ENCODE data around the gene CDYL2. TPM values are rescaled to one million over a fixed set of nuclear protein-coding genes. Genes with fewer than 3 reads are reported as not detected.

CDYL2 gene
- total RNA-seq (2022; extraction: Qiagen RNA extraction): 0.45 to 0.69 TPM (median 0.47 TPM) in 5 replicates

GRCh38 chr16:80804526-80805383, at the start of gene CDYL2:
CDYL2 (minus strand) TSS chr16:80804598; CDS start chr16:80804173, 425 bp downstream.

Other genes starting within 250 kb of the CDYL2 start
- 96.7 to 124 TPM (median 103 TPM) in 5 replicates for gene CMC2, start 202.3 kb upstream of the CDYL2 start, total RNA-seq (2022; extraction: Qiagen RNA extraction)
- 61.8 to 116 TPM (median 67.6 TPM) in 5 replicates for gene CENPN, start 202.6 kb upstream of the CDYL2 start, total RNA-seq (2022; extraction: Qiagen RNA extraction)
- 28.0 to 38.3 TPM (median 35.3 TPM) in 5 replicates for gene ATMIN, start 231.2 kb upstream of the CDYL2 start, total RNA-seq (2022; extraction: Qiagen RNA extraction)

Data from A549 treated with dexamethasone at 1 μM for 4 hours (cell line).